Panc1 (cell line): ENCODE results near the gene PRSS50.

Experiments
- TF ChIP-seq, protein P1 (sequence below): fragments of 450-650 bp; IDR thresholded peaks from 2 replicates; pipeline ENCODE4 v1.5.1; 2017; ENCODE audit warnings: mild to moderate bottlenecking
- TF ChIP-seq, protein P2 (sequence below), 2 experiments: IDR thresholded peaks; 2 replicates each; pipeline ENCODE4 v1.6.1; 2011 to 2012; ENCODE audit warnings: low read depth in 2 of 2, control low read depth in 1 of 2, low read length in 1 of 2, mild to moderate bottlenecking in 1 of 2, moderate library complexity in 1 of 2; ENCODE audit not compliant: insufficient read depth in 1 of 2

GRCh38 chr3:46750555-46751038 lies 32.9 kb upstream of the PRSS50 start:
- TF ChIP-seq, protein P1, sequence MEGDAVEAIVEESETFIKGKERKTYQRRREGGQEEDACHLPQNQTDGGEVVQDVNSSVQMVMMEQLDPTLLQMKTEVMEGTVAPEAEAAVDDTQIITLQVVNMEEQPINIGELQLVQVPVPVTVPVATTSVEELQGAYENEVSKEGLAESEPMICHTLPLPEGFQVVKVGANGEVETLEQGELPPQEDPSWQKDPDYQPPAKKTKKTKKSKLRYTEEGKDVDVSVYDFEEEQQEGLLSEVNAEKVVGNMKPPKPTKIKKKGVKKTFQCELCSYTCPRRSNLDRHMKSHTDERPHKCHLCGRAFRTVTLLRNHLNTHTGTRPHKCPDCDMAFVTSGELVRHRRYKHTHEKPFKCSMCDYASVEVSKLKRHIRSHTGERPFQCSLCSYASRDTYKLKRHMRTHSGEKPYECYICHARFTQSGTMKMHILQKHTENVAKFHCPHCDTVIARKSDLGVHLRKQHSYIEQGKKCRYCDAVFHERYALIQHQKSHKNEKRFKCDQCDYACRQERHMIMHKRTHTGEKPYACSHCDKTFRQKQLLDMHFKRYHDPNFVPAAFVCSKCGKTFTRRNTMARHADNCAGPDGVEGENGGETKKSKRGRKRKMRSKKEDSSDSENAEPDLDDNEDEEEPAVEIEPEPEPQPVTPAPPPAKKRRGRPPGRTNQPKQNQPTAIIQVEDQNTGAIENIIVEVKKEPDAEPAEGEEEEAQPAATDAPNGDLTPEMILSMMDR: no peak
- TF ChIP-seq, protein P2, sequence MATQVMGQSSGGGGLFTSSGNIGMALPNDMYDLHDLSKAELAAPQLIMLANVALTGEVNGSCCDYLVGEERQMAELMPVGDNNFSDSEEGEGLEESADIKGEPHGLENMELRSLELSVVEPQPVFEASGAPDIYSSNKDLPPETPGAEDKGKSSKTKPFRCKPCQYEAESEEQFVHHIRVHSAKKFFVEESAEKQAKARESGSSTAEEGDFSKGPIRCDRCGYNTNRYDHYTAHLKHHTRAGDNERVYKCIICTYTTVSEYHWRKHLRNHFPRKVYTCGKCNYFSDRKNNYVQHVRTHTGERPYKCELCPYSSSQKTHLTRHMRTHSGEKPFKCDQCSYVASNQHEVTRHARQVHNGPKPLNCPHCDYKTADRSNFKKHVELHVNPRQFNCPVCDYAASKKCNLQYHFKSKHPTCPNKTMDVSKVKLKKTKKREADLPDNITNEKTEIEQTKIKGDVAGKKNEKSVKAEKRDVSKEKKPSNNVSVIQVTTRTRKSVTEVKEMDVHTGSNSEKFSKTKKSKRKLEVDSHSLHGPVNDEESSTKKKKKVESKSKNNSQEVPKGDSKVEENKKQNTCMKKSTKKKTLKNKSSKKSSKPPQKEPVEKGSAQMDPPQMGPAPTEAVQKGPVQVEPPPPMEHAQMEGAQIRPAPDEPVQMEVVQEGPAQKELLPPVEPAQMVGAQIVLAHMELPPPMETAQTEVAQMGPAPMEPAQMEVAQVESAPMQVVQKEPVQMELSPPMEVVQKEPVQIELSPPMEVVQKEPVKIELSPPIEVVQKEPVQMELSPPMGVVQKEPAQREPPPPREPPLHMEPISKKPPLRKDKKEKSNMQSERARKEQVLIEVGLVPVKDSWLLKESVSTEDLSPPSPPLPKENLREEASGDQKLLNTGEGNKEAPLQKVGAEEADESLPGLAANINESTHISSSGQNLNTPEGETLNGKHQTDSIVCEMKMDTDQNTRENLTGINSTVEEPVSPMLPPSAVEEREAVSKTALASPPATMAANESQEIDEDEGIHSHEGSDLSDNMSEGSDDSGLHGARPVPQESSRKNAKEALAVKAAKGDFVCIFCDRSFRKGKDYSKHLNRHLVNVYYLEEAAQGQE (IDR thresholded peaks at IDR 0.05; ENCODE audit: insufficient read depth in 1 of 2, low read depth in 2 of 2, low read length in 1 of 2): no peak
